Stimulated activated CD4-positive, alpha-beta T cell treated with anti-CD3 and anti-CD28 coated beads, Interleukin-1b, Interleukin-23, amount 100 ng/mL, for 1 hour (primary cell): ENCODE data around the gene SEL1L2.
"Not testable (repeated sequence)": the region's sequence is repeated elsewhere in the genome, so short reads cannot be mapped to it uniquely, and the experiment has no call there.

Experiments used
- DNase-seq, 2 donors: peaks; one replicate each; pipeline ENCODE4 v3.0.0-alpha.2; 2020; ENCODE audit warnings: low read depth in 2 of 2

SEL1L2 gene, protein sequence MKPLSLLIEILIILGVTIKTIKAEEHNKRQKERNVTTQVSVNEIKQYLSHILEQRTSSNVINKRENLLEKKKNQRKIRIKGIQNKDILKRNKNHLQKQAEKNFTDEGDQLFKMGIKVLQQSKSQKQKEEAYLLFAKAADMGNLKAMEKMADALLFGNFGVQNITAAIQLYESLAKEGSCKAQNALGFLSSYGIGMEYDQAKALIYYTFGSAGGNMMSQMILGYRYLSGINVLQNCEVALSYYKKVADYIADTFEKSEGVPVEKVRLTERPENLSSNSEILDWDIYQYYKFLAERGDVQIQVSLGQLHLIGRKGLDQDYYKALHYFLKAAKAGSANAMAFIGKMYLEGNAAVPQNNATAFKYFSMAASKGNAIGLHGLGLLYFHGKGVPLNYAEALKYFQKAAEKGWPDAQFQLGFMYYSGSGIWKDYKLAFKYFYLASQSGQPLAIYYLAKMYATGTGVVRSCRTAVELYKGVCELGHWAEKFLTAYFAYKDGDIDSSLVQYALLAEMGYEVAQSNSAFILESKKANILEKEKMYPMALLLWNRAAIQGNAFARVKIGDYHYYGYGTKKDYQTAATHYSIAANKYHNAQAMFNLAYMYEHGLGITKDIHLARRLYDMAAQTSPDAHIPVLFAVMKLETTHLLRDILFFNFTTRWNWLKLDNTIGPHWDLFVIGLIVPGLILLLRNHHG

DNA sequence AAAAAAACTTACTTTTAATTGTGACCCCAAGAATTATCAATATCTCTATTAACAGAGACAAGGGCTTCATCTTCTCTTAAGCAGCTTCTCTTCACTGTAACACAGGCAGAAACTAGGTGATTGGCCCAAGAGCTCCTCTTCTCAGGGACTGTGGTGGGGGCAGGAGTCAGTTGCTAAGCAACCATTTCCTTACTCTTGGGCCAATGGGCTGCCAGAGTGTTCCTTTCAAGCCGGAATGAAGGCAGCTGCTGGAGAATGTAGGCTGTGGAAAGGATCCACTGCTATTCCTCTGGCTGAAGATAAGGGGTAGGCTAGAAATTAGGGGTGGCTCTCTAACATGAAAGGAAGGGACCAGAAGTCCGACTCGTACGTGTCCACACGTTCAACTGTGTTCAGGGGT is at the start of gene SEL1L2:
Gene SEL1L2 (minus strand): TSS at position 150 of the 400 bp plus-strand sequence. CDS start 80 bp downstream, at position 70.
- no peak for DNase-seq

DNA sequence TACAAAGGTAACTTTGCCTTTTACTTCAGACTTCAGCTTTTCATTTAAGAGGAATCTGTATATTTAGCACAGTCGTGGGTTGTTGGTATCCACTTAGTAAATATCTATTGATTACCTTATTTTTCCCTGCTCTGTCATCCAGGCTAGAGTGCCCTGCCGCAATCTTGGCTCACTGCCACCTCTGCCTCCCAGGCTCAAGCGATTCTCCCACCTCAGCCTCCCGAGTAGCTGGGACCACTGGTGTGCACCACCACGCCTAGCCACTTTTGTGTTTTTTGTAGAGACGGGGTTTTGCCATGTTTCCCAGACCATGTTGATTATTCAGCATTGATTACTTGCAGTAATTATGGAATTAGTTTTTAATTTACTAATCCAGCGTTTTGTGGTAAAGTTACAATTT is 46.2 kb upstream of the SEL1L2 start:
- DNase-seq, result no peak

DNA sequence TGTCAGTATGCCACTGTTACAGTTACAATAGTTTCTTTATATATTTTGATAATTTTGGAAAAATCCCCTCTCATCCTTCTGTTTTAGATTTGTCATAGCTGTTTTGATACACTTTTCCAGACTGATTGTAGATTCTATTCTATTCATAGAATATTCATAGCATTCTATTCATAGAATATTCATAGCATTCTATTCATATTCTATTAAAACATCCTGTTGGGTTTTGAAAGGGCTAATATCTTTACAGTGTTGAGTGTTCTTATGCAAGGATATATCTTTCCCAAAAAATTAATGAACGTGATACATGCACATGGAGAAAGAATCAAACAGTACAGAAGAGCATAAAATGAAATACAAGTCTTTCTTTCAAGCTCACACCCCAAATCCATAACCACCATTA is 42.9 kb upstream of the SEL1L2 start:
- no peak for DNase-seq

GRCh38 chr20:14030991-14031390 is 40.6 kb upstream of the SEL1L2 start:
- no peak for DNase-seq

DNA sequence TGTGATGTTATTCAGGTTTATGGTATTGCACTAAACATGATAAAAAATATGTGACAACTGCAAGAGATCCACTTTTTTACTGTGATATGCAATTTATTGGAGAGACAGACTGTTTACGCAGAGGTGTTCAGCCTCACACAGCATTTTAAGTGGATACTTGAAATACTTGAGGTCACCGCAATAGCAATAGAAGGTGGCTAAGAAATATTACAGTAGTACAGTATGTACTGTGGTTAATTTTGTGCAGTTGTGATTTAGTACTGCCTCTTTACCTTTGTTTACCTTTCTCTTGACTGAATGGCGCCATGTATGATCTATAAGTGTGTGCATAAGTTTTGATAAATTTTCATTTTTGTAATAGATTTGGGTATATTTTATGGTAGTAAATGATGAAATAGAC is 22.3 kb upstream of the SEL1L2 start:
- DNase-seq, result no peak

DNA sequence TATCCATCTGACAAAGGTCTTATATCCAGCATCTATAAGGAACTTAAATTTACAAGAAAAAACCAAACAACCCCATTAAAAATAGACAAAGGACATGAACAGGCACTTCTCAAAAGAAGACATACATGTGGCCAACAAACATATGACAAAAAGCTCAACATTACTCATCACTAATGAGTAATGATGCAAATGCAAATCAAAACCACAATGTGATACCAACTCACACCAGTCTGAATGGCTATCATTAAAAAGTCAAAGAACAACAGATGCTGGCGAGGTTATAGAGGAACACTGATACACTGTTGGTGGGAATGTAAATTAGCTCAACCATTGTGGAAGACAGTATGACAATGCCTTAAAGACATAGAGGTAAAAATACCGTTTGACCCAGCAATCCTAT is 18.8 kb upstream of the SEL1L2 start:
- no peak for DNase-seq

DNA sequence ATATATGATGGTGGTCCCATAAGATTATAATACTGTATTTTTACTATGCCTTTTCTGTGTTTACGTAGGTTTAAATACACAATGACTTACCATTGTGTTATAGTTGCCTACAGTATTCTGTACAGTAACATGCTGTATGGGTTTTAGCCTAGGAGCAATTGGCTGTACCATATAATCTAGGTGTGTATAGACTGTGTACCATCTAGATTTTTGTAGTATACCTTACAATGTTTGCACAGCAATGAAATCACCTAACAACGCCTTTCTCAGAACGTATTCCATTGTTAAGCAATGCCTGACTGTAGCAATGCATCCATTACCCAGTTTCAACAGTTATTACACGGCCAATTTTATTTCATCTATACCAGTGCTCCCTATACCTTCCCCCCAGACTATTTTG is 15.6 kb upstream of the SEL1L2 start:
- no peak for DNase-seq

- no peak for DNase-seq
These were observed 10.5 kb upstream of the SEL1L2 start for GRCh38 chr20:14000917-14001316.

GRCh38 chr20:13996265-13996664 is 5.9 kb upstream of the SEL1L2 start:
- DNase-seq, result no peak

GRCh38 chr20:13995841-13996240 is 5.4 kb upstream of the SEL1L2 start:
- no peak for DNase-seq

GRCh38 chr20:13995086-13995665 is 4.8 kb upstream of the SEL1L2 start, which contains the start of gene MACROD2:
TSS of gene MACROD2 (plus strand) at chr20:13995516.
- DNase-seq, result no peak

DNA sequence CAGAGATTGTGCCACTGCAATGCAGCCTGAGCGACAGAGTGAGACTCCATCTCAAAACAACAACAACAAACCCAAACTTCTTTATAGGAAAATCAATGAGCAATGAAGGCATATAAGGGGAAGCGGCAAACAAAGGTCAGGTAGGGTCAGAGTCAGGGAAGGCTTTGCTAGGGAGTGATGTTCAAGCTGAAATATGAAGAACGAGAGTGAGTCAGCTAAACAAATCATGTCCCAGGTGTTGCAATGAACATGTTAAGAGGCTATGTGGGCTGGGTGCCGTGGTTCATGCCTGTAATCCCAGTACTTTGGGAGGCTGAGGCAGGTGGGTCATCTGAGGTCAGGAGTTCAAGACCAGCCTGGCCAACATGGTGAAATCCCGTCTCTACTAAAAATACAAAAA is 1.5 kb upstream of the SEL1L2 start:
- not testable (repeated sequence) for DNase-seq

- no peak for DNase-seq
These were observed 897 bp upstream of the SEL1L2 start for GRCh38 chr20:13991311-13991710.

DNA sequence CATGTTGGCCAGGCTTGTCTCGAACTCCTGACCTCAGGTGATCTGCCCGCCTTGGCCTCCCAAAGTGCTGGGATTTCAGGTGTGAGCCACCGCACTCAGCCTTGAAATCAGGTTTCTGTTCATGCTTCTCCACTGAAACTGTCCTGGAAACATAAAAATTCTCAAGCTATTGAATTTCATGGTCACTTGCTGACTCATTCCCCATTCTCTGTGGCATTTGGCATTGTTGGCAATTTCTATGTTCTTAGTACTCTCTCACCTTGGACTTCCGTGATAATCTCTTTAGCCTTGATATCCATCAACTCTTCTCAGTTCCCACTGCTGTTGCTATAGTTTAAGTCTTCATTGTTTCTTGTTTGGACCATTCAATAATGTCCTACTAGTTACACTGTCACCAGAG is 6.2 kb downstream of the SEL1L2 start:
- DNase-seq, result no peak

GRCh38 chr20:13960525-13960924 is 29.9 kb downstream of the SEL1L2 start:
- no peak for DNase-seq

DNA sequence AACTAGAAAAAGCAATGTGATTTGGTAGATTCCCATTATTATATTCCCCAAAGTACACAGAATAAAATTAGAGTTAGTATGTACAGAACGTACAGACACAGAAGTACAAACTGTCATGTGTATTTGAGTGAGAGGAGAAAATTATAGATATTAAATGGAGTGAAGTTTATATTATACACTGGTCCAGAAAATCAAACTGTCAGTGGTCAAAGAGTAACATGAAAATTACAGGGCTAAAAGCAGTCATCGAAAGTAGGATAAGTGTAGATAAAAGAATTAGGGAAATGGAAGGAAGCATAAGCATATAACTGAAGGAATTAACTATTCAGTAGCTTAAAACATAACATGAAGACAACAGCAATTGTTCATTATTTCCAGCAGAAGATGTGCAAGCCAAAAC is 30.3 kb downstream of the SEL1L2 start:
- no peak for DNase-seq

- DNase-seq, result no peak
These were observed 37.2 kb downstream of the SEL1L2 start for GRCh38 chr20:13953227-13953626.

DNA sequence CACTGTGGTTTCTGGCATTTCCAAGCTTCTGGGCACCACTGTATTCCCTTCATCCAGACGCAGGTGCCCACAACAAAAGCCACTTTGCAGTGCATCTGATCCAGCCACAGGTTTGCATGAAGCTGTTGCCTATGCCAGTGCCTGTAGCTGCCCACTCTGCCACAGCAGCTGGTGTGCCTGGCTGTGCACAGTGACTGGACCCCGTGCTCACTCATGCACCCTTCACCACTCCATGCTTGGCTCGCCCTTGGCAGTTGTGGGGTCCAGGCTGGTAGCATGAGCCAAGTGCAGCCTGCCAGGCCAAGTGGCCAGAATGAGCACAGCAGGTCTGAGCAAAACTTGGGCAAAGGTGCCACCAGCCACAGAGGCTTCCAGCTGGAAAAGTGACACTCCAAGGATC is 42.7 kb downstream of the SEL1L2 start:
- DNase-seq, result no peak

DNA sequence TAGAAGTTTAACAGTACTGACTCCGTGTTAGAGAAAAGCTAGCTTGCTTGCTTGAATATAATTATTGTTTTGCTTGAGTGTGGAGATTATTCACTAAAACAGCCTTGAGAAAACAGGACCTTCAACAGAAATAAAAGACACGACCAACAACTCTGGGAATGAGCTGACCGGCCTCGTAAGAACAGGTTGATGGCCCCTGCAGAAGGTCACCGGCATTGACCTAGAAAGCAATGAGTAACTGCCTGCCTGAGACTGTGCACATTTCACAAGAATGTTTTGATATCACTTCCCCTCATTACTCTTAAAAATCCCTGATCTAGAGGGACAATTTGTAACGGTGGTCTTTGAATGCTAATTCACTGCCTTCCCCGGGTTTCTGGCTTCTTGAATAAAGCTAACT is 49.4 kb downstream of the SEL1L2 start:
- DNase-seq, result no peak

- DNase-seq, result no peak
These were observed 53.4 kb downstream of the SEL1L2 start for GRCh38 chr20:13936781-13937576.

DNA sequence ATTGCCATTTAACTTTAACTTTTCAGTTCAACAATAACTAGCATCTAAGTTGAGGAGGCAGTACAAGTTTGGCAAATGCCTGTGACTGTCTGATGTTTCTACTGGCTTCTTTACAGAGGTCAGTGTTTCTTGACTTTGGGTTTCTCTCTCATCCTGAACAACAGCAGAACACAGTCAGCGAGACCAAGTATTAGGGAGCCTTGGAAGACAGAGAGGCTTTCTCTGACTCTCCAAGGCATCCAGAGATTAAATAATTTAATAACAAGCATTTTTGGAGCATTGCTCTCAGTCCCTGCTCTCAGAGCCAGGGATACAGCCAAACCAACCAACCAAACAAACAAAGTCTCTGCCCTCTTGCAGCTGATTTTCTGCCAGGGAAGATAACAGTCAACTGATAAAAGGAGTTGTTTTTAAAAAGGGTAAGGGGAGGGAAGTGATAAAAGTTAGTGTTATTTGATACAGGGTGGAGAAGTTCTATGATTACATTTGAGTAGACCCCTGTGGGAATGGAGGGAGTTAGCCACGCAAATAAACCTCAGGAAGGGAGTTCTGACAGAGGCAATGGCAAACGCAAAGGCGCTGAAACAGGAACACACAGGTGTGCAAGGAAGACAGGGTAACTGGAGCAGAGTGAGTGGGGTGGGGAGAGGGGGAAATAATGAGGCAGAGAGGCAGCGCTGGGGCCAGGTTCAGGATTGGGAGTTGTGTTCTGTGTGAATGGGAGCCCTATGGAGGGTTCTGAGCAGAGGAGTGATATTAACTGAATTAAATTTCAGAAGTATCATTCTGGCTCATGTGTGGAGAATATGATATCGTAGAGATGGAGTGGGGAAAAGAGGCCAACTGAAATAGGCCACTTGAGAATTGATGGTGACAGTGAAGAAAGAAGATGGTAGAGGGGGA is 55.2 kb downstream of the SEL1L2 start:
- no peak for DNase-seq
